CD4-positive, alpha-beta T cell (primary cell): ENCODE data around the gene PTPRT. TPM values are rescaled to one million over a fixed set of nuclear protein-coding genes. Genes with fewer than 3 reads are reported as not detected.

ENCODE experiments used
- ATAC-seq: fragments of 200-7000 bp; cut with Tn5 transposase; one replicate; pipeline ENCODE4 v1.10.0; 2022; ENCODE audit warnings: mild to moderate bottlenecking; ENCODE audit not compliant: poor library complexity
- CTCF ChIA-PET: fragments of 350-600 bp; sonication (Branson Sonifier 250); formaldehyde crosslinking; loops from one replicate; lab custom pipeline; 2021; ENCODE audit warnings: antibody characterized with exemption, inconsistent platforms; lab: Charles Lee
- POLR2A ChIA-PET: fragments of 350-600 bp; sonication (Branson Sonifier 250); formaldehyde crosslinking; loops from one replicate; lab custom pipeline; 2021; ENCODE audit warnings: antibody characterized with exemption, inconsistent platforms; lab: Charles Lee
- DNase-seq, 14 experiments: peaks; one replicate each; pipeline ENCODE4 v3.0.0-alpha.2; 2013 to 2020; ENCODE audit warnings: mixed read lengths in 2 of 14
- H3K27ac ChIP-seq, 2 donors: one replicate each; pipeline versions ENCODE4 v1.5.1 to v1.7.0; 2013; ENCODE audit warnings: low read length in 2 of 2, low read depth in 1 of 2, mild to moderate bottlenecking in 1 of 2
- H3K27me3 ChIP-seq, 2 experiments: 1 replicate in 1 of 2; 2 replicates in 1 of 2; pipeline versions ENCODE4 v1.6.1 to v1.7.0; 2013; ENCODE audit warnings: low read length in 2 of 2, control low read depth in 1 of 2, mild to moderate bottlenecking in 1 of 2, moderate library complexity in 1 of 2; ENCODE audit not compliant: insufficient read depth in 2 of 2, control insufficient read depth in 1 of 2
- H3K36me3 ChIP-seq: one replicate; pipeline ENCODE4 v1.6.1; 2013; ENCODE audit warnings: low read length, control low read depth; ENCODE audit not compliant: insufficient read depth
- H3K4me1 ChIP-seq: one replicate; pipeline ENCODE4 v1.6.1; 2013; ENCODE audit warnings: low read length, control low read depth; ENCODE audit not compliant: insufficient read depth
- H3K4me3 ChIP-seq: one replicate; pipeline ENCODE4 v1.5.1; 2013; ENCODE audit warnings: mild to moderate bottlenecking, low read length, moderate library complexity
- H3K9me3 ChIP-seq, 2 experiments: 1 replicate in 1 of 2; 2 replicates in 1 of 2; pipeline versions ENCODE4 v1.6.1 to v1.7.0; 2013; ENCODE audit warnings: low read length in 2 of 2, mild to moderate bottlenecking in 2 of 2, control low read depth in 1 of 2, moderate library complexity in 1 of 2; ENCODE audit not compliant: control insufficient read depth in 1 of 2, insufficient read depth in 1 of 2
- H3K27ac Mint-ChIP-seq: one replicate; pipeline ENCODE4 v1.8.0; 2020; ENCODE audit warnings: mixed read lengths
- H3K27me3 Mint-ChIP-seq: one replicate; pipeline ENCODE4 v1.8.0; 2021; ENCODE audit warnings: mixed read lengths
- H3K36me3 Mint-ChIP-seq: one replicate; pipeline ENCODE4 v1.8.0; 2021; ENCODE audit warnings: low read depth, mixed read lengths
- H3K4me1 Mint-ChIP-seq: one replicate; pipeline ENCODE4 v1.8.0; 2021; ENCODE audit warnings: low read depth, mixed read lengths
- H3K4me3 Mint-ChIP-seq: one replicate; pipeline ENCODE4 v1.8.0; 2020; ENCODE audit warnings: mild to moderate bottlenecking, mixed read lengths
- H3K9me3 Mint-ChIP-seq: one replicate; pipeline ENCODE4 v1.8.0; 2020; ENCODE audit warnings: mixed read lengths
- CTCF ChIP-seq: fragments of 200-600 bp; IDR thresholded peaks from one replicate; pipeline ENCODE4 v1.8.0; 2022; ENCODE audit warnings: antibody characterized with exemption, mild to moderate bottlenecking
- intact Hi-C, 2 experiments: fragments of 100-400 bp; cut with DNase I in 1 of 2; cut with micrococcal nuclease in 1 of 2; formaldehyde crosslinking; loops; one replicate each; pipeline versions ENCODE4 v1.15.1 to v1.9.0; 2023 to 2025; cut with DNase I, micrococcal nuclease
- total RNA-seq, 174 experiments: library from RNA in 2 of 174; stranded (reverse) in 2 of 174; gene quantifications; one replicate each; pipeline ENCODE4 v1.2.3 and lab custom pipeline; 2021 to 2026

The PTPRT gene
- total RNA-seq, 2 experiments from 2014 or later, result not detected

GRCh38 chr20:42373049-42373448, 816.7 kb downstream of the PTPRT start:
- ChIA-PET CTCF (no interaction called here), POLR2A (no interaction called here)
- H3K27ac Mint-ChIP-seq, result no peak overlapping the region
- H3K36me3 ChIP-seq, result no peaks in the 10 kb centered on the region
- H3K27me3 ChIP-seq, result no peaks in the 10 kb centered on the region
- H3K4me1 Mint-ChIP-seq, result no peaks in the 10 kb centered on the region
- no peak overlapping the region for H3K4me3 Mint-ChIP-seq
- H3K9me3 Mint-ChIP-seq, result peaks cover 2% of the 10 kb centered on the region
- H3K9me3 ChIP-seq, result no peaks in the 10 kb centered on the region
- ATAC-seq, result no peak
- no peak overlapping the region for H3K4me3 ChIP-seq
- no peak for TF ChIP-seq CTCF
- H3K27ac ChIP-seq, result no peak overlapping the region
- H3K4me1 ChIP-seq, result no peaks in the 10 kb centered on the region
- H3K36me3 Mint-ChIP-seq, result no peaks in the 10 kb centered on the region
- H3K27me3 Mint-ChIP-seq, result no peaks in the 10 kb centered on the region
- DNase-seq, result no peak
- intact Hi-C loops, result no loop called here

GRCh38 chr20:42370075-42370474, 819.6 kb downstream of the PTPRT start:
- ChIA-PET POLR2A (no interaction called here), CTCF (no interaction called here)
- H3K4me1 Mint-ChIP-seq, result no peaks in the 10 kb centered on the region
- no peak overlapping the region for H3K27ac ChIP-seq
- H3K4me3 Mint-ChIP-seq, result no peak overlapping the region
- H3K4me3 ChIP-seq, result no peak overlapping the region
- ATAC-seq, result no peak
- no peak for TF ChIP-seq CTCF
- intact Hi-C loops, result no loop called here
- H3K9me3 ChIP-seq, result no peaks in the 10 kb centered on the region
- no peaks in the 10 kb centered on the region for H3K9me3 Mint-ChIP-seq
- H3K36me3 ChIP-seq, result no peaks in the 10 kb centered on the region
- H3K27me3 ChIP-seq, result no peaks in the 10 kb centered on the region
- H3K36me3 Mint-ChIP-seq, result no peaks in the 10 kb centered on the region
- H3K4me1 ChIP-seq, result no peaks in the 10 kb centered on the region
- H3K27ac Mint-ChIP-seq, result no peak overlapping the region
- H3K27me3 Mint-ChIP-seq, result no peaks in the 10 kb centered on the region
- DNase-seq, result no peak

DNA sequence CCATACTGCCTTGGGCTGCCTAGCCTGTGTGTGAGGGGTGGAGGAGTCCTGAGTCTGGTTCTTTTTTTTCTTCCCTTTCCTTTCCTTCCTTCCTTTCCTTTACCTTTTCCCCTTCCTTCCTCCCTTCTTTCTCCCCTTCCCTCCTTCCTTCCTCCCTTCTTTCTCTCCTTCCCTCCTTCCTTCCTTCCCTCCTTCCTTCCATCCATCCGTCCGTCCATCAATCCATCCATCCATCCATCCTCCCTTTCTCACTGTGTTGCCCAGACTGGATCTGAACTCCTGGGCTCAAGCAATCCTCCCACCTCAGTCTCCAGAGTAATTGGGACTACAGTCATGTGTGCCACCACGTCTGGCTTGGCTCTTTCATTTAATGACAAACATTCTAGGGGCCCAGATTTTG, 820.8 kb downstream of the PTPRT start:
- no peaks in the 10 kb centered on the region for H3K4me1 ChIP-seq
- POLR2A ChIA-PET, result no interaction called here
- no peaks in the 10 kb centered on the region for H3K4me1 Mint-ChIP-seq
- H3K27me3 Mint-ChIP-seq, result no peaks in the 10 kb centered on the region
- intact Hi-C loops, result no loop called here
- TF ChIP-seq CTCF, result no peak
- CTCF ChIA-PET, result no interaction called here
- H3K4me3 ChIP-seq, result no peak overlapping the region
- no peak overlapping the region for H3K27ac Mint-ChIP-seq
- no peaks in the 10 kb centered on the region for H3K27me3 ChIP-seq
- no peak overlapping the region for H3K4me3 Mint-ChIP-seq
- no peak for ATAC-seq
- H3K36me3 ChIP-seq, result no peaks in the 10 kb centered on the region
- H3K27ac ChIP-seq, result no peak overlapping the region
- no peaks in the 10 kb centered on the region for H3K9me3 ChIP-seq
- no peak for DNase-seq
- H3K36me3 Mint-ChIP-seq, result no peaks in the 10 kb centered on the region
- no peaks in the 10 kb centered on the region for H3K9me3 Mint-ChIP-seq
